HEK293 (cell line): Measurements from ENCODE around the gene NUDT8.
A peak's percentile ranks its signal among the peaks of the same experiment; 100 is the strongest.

Experiments used
- GLIS1 ChIP-seq: fragments of 450-650 bp; formaldehyde crosslinking; IDR thresholded peaks from 2 replicates; pipeline ENCODE4 v1.5.1; 2016; ENCODE audit warnings: missing biosample characterization, missing genetic modification characterization
- GLIS2 ChIP-seq: fragments of 450-650 bp; formaldehyde crosslinking; IDR thresholded peaks from 2 replicates; pipeline ENCODE4 v1.5.1; 2016; ENCODE audit warnings: missing biosample characterization, missing genetic modification characterization
- HOXC10 ChIP-seq: sonication (generic); formaldehyde crosslinking; IDR thresholded peaks from 2 replicates; pipeline ENCODE4 v1.8.1; 2023; ENCODE audit warnings: mild to moderate bottlenecking, missing genetic modification reagents
- KLF16 ChIP-seq: fragments of 450-650 bp; formaldehyde crosslinking; IDR thresholded peaks from 2 replicates; pipeline ENCODE4 v1.5.1; 2017; ENCODE audit warnings: missing biosample characterization, missing genetic modification characterization
- KLF9 ChIP-seq: fragments of 450-650 bp; formaldehyde crosslinking; IDR thresholded peaks from 2 replicates; pipeline ENCODE4 v1.5.1; 2016; ENCODE audit warnings: missing biosample characterization, missing genetic modification characterization, low read depth
- SP3 ChIP-seq: fragments of 450-650 bp; formaldehyde crosslinking; IDR thresholded peaks from 2 replicates; pipeline ENCODE4 v1.5.1; 2016; ENCODE audit warnings: missing biosample characterization, missing genetic modification characterization
- WT1 ChIP-seq: fragments of 450-650 bp; formaldehyde crosslinking; IDR thresholded peaks from 2 replicates; pipeline ENCODE4 v1.5.1; 2016; ENCODE audit warnings: missing biosample characterization, missing genetic modification characterization
- YY2 ChIP-seq: fragments of 450-650 bp; formaldehyde crosslinking; IDR thresholded peaks from 2 replicates; pipeline ENCODE4 v1.5.1; 2016; ENCODE audit warnings: missing biosample characterization, missing genetic modification characterization
- ZBTB17 ChIP-seq: fragments of 450-650 bp; formaldehyde crosslinking; IDR thresholded peaks from 2 replicates; pipeline ENCODE4 v1.5.1; 2016; ENCODE audit warnings: missing biosample characterization, missing genetic modification characterization
- ZBTB20 ChIP-seq: fragments of 450-650 bp; formaldehyde crosslinking; IDR thresholded peaks from 2 replicates; pipeline ENCODE4 v1.5.1; 2016; ENCODE audit warnings: missing biosample characterization, missing genetic modification characterization
- ZBTB8A ChIP-seq: fragments of 450-650 bp; formaldehyde crosslinking; IDR thresholded peaks from 2 replicates; pipeline ENCODE4 v1.5.1; 2016; ENCODE audit warnings: missing biosample characterization, missing genetic modification characterization
- ZEB2 ChIP-seq: fragments of 450-650 bp; formaldehyde crosslinking; IDR thresholded peaks from 2 replicates; pipeline ENCODE4 v1.5.1; 2016; ENCODE audit warnings: missing biosample characterization, missing genetic modification characterization
- ZFP69B ChIP-seq: fragments of 450-650 bp; formaldehyde crosslinking; IDR thresholded peaks from 2 replicates; pipeline ENCODE4 v1.5.1; 2016; ENCODE audit warnings: missing biosample characterization, missing genetic modification characterization
- ZNF10 ChIP-seq: fragments of 450-650 bp; formaldehyde crosslinking; IDR thresholded peaks from 2 replicates; pipeline ENCODE4 v1.5.1; 2017; ENCODE audit warnings: missing biosample characterization, missing genetic modification characterization
- ZNF132 ChIP-seq: fragments of 450-650 bp; formaldehyde crosslinking; IDR thresholded peaks from 2 replicates; pipeline ENCODE4 v1.5.1; 2017; ENCODE audit warnings: missing biosample characterization, missing genetic modification characterization, borderline replicate concordance
- ZNF184 ChIP-seq: fragments of 450-650 bp; IDR thresholded peaks from 2 replicates; pipeline ENCODE4 v1.5.1; 2018; ENCODE audit warnings: missing biosample characterization, mild to moderate bottlenecking, missing genetic modification characterization
- ZNF202 ChIP-seq: fragments of 450-650 bp; formaldehyde crosslinking; IDR thresholded peaks from 2 replicates; pipeline ENCODE4 v1.5.1; 2016; ENCODE audit warnings: missing biosample characterization, missing genetic modification characterization, borderline replicate concordance
- ZNF221 ChIP-seq: fragments of 450-650 bp; formaldehyde crosslinking; IDR thresholded peaks from 2 replicates; pipeline ENCODE4 v1.5.1; 2017; ENCODE audit warnings: missing biosample characterization, missing genetic modification characterization, borderline replicate concordance
- ZNF324 ChIP-seq: fragments of 450-650 bp; formaldehyde crosslinking; IDR thresholded peaks from 2 replicates; pipeline ENCODE4 v1.5.1; 2016; ENCODE audit warnings: missing biosample characterization, missing genetic modification characterization
- ZNF335 ChIP-seq: fragments of 450-650 bp; formaldehyde crosslinking; conservative IDR thresholded peaks from 2 replicates; pipeline ENCODE4 v1.5.1; 2016; ENCODE audit warnings: missing biosample characterization, missing genetic modification characterization
- ZNF48 ChIP-seq: fragments of 450-650 bp; formaldehyde crosslinking; IDR thresholded peaks from 2 replicates; pipeline ENCODE4 v1.5.1; 2016; ENCODE audit warnings: missing biosample characterization, missing genetic modification characterization
- ZNF501 ChIP-seq: fragments of 450-650 bp; formaldehyde crosslinking; IDR thresholded peaks from 2 replicates; pipeline ENCODE4 v1.5.1; 2016; ENCODE audit warnings: missing biosample characterization, missing genetic modification characterization
- ZNF561 ChIP-seq: fragments of 450-650 bp; IDR thresholded peaks from 2 replicates; pipeline ENCODE4 v1.5.1; 2018; ENCODE audit warnings: missing biosample characterization, missing genetic modification characterization, borderline replicate concordance
- ZNF629 ChIP-seq: fragments of 450-650 bp; formaldehyde crosslinking; IDR thresholded peaks from 2 replicates; pipeline ENCODE4 v1.5.1; 2017; ENCODE audit warnings: missing biosample characterization, missing genetic modification characterization
- ZNF843 ChIP-seq: fragments of 450-650 bp; formaldehyde crosslinking; IDR thresholded peaks from 2 replicates; pipeline ENCODE4 v1.5.1; 2016; ENCODE audit warnings: missing biosample characterization, missing genetic modification characterization
- ZXDB ChIP-seq: fragments of 450-650 bp; formaldehyde crosslinking; IDR thresholded peaks from 2 replicates; pipeline ENCODE4 v1.5.1; 2016; ENCODE audit warnings: missing biosample characterization, missing genetic modification characterization
- TF ChIP-seq, protein P1 (sequence below): fragments of 450-650 bp; formaldehyde crosslinking; IDR thresholded peaks from 2 replicates; pipeline ENCODE4 v1.5.1; 2016; ENCODE audit warnings: missing biosample characterization, missing genetic modification characterization
- TF ChIP-seq, protein P2 (sequence below): fragments of 450-650 bp; formaldehyde crosslinking; IDR thresholded peaks from 2 replicates; pipeline ENCODE4 v1.5.1; 2016; ENCODE audit warnings: missing biosample characterization, missing genetic modification characterization
- TF ChIP-seq, protein P3 (sequence below): fragments of 450-650 bp; formaldehyde crosslinking; IDR thresholded peaks from 2 replicates; pipeline ENCODE4 v1.5.1; 2017; ENCODE audit warnings: missing biosample characterization, missing genetic modification characterization
- TF ChIP-seq, protein P4 (sequence below): sonication (generic); formaldehyde crosslinking; IDR thresholded peaks from 2 replicates; pipeline ENCODE4 v1.8.1; 2022; ENCODE audit warnings: mild to moderate bottlenecking, moderate library complexity, missing genetic modification reagents
- TF ChIP-seq, protein P5 (sequence below): fragments of 450-650 bp; formaldehyde crosslinking; IDR thresholded peaks from 2 replicates; pipeline ENCODE4 v1.5.1; 2016; ENCODE audit warnings: missing biosample characterization, missing genetic modification characterization

NUDT8 gene

DNA sequence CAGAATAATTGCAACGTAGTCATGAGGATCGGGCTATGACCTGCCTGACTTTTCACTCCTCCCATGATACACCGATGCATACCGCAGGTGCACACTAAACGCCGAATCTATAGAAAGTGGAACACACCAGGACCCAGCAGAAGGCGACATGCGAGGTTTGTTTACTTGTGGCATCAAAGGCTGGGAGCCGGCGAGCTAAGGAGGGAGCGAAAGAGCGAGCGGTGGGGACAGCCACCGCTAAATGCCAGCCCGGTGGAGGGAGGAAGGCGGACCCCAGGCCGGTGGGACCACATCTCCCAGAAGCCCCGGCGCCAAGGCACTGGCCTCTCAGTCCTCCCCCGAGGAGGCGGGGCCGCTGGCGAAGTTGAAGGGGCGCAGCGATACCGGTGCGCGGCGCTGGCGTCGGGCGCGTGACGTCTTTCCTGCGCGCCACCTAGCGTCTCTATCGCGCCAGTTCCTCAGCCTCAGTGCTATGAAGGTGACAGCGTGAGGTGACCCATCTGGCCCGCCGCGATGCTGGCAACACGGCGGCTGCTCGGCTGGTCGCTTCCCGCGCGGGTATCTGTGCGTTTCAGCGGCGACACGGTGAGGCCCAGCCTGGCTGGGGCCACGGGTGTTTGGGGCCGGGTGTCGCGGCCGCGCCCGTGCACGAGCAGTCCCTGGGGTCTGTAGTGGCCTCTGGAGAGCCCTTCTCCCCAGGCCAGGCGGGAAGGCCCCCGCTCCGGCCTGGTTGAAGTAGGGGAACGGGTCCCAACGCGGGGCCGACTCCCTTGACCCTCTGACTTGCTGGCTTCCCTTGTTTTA lies 23.0 kb downstream of the NUDT8 start, which contains the start of gene NDUFV1 (continued):
- TF ChIP-seq, protein P1, sequence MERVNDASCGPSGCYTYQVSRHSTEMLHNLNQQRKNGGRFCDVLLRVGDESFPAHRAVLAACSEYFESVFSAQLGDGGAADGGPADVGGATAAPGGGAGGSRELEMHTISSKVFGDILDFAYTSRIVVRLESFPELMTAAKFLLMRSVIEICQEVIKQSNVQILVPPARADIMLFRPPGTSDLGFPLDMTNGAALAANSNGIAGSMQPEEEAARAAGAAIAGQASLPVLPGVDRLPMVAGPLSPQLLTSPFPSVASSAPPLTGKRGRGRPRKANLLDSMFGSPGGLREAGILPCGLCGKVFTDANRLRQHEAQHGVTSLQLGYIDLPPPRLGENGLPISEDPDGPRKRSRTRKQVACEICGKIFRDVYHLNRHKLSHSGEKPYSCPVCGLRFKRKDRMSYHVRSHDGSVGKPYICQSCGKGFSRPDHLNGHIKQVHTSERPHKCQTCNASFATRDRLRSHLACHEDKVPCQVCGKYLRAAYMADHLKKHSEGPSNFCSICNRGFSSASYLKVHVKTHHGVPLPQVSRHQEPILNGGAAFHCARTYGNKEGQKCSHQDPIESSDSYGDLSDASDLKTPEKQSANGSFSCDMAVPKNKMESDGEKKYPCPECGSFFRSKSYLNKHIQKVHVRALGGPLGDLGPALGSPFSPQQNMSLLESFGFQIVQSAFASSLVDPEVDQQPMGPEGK (tag by site-specific recombination) = peak; percentile 40; the same call in 1 of the 2 replicates
- TF ChIP-seq ZNF221 = no peak
- TF ChIP-seq ZNF501 (tag by site-specific recombination) = peak; percentile 66; the same call in 1 of the 2 replicates
- TF ChIP-seq ZBTB8A (tag by site-specific recombination) = peak; percentile 60; the same call in 1 of the 2 replicates
- TF ChIP-seq, protein P2, sequence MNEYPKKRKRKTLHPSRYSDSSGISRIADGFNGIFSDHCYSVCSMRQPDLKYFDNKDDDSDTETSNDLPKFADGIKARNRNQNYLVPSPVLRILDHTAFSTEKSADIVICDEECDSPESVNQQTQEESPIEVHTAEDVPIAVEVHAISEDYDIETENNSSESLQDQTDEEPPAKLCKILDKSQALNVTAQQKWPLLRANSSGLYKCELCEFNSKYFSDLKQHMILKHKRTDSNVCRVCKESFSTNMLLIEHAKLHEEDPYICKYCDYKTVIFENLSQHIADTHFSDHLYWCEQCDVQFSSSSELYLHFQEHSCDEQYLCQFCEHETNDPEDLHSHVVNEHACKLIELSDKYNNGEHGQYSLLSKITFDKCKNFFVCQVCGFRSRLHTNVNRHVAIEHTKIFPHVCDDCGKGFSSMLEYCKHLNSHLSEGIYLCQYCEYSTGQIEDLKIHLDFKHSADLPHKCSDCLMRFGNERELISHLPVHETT (tag by site-specific recombination) = peak; percentile 65; the same call in 1 of the 2 replicates
- TF ChIP-seq ZBTB17 (tag by site-specific recombination) = peak; percentile 85
- peak; percentile 71; the same call in 1 of the 2 replicates for TF ChIP-seq ZNF10 (tag by site-specific recombination)
- peak; percentile 40; the same call in 1 of the 2 replicates for TF ChIP-seq ZFP69B
- TF ChIP-seq YY2 (tag by site-specific recombination) = no peak
- no peak for TF ChIP-seq ZNF132
- TF ChIP-seq ZNF48 (tag by site-specific recombination) = no peak
- no peak for TF ChIP-seq ZNF184 (tag by site-specific recombination)
- peak; percentile 76 for TF ChIP-seq ZEB2 (tag by site-specific recombination)
- no peak for TF ChIP-seq ZNF202 (tag by site-specific recombination)
- TF ChIP-seq KLF9 (tag by site-specific recombination) = peak; percentile 76
- TF ChIP-seq, protein P3, sequence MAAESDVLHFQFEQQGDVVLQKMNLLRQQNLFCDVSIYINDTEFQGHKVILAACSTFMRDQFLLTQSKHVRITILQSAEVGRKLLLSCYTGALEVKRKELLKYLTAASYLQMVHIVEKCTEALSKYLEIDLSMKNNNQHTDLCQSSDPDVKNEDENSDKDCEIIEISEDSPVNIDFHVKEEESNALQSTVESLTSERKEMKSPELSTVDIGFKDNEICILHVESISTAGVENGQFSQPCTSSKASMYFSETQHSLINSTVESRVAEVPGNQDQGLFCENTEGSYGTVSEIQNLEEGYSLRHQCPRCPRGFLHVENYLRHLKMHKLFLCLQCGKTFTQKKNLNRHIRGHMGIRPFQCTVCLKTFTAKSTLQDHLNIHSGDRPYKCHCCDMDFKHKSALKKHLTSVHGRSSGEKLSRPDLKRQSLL (tag by site-specific recombination) = peak; percentile 94
- TF ChIP-seq GLIS1 = peak; percentile 26
- TF ChIP-seq, protein P4, sequence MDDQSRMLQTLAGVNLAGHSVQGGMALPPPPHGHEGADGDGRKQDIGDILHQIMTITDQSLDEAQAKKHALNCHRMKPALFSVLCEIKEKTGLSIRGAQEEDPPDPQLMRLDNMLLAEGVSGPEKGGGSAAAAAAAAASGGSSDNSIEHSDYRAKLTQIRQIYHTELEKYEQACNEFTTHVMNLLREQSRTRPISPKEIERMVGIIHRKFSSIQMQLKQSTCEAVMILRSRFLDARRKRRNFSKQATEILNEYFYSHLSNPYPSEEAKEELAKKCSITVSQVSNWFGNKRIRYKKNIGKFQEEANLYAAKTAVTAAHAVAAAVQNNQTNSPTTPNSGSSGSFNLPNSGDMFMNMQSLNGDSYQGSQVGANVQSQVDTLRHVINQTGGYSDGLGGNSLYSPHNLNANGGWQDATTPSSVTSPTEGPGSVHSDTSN (CRISPR knock-in tag) = peak; percentile 79; the same call in 1 of the 2 replicates
- TF ChIP-seq ZNF629 (tag by site-specific recombination) = peak; percentile 96
- peak; percentile 89 for TF ChIP-seq KLF16 (tag by site-specific recombination)
- TF ChIP-seq ZBTB20 = peak; percentile 37; the same call in 1 of the 2 replicates
- TF ChIP-seq ZNF843 (tag by site-specific recombination) = peak; percentile 46; the same call in 1 of the 2 replicates
- peak; percentile 98 for TF ChIP-seq ZNF335 (tag by site-specific recombination)
- TF ChIP-seq GLIS2 = 0 out of 2 replicates have a peak, but pooled peaks have one; percentile 20
- peak; percentile 89 for TF ChIP-seq ZXDB (tag by site-specific recombination)
- no peak for TF ChIP-seq WT1 (tag by site-specific recombination)
- TF ChIP-seq SP3 (tag by site-specific recombination) = peak; percentile 95
- TF ChIP-seq ZNF324 (tag by site-specific recombination) = peak; percentile 62; the same call in 1 of the 2 replicates
- peak; percentile 64; the same call in 1 of the 2 replicates for TF ChIP-seq ZNF561 (tag by site-specific recombination)
- no peak for TF ChIP-seq HOXC10
- TF ChIP-seq, protein P5, sequence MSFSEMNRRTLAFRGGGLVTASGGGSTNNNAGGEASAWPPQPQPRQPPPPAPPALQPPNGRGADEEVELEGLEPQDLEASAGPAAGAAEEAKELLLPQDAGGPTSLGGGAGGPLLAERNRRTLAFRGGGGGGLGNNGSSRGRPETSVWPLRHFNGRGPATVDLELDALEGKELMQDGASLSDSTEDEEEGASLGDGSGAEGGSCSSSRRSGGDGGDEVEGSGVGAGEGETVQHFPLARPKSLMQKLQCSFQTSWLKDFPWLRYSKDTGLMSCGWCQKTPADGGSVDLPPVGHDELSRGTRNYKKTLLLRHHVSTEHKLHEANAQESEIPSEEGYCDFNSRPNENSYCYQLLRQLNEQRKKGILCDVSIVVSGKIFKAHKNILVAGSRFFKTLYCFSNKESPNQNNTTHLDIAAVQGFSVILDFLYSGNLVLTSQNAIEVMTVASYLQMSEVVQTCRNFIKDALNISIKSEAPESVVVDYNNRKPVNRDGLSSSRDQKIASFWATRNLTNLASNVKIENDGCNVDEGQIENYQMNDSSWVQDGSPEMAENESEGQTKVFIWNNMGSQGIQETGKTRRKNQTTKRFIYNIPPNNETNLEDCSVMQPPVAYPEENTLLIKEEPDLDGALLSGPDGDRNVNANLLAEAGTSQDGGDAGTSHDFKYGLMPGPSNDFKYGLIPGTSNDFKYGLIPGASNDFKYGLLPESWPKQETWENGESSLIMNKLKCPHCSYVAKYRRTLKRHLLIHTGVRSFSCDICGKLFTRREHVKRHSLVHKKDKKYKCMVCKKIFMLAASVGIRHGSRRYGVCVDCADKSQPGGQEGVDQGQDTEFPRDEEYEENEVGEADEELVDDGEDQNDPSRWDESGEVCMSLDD (tag by site-specific recombination) = peak; percentile 52; the same call in 1 of the 2 replicates
